Ishikawa (cell line): ENCODE data around the gene SQSTM1.

Experiments
- CEBPB ChIP-seq: IDR thresholded peaks from 2 replicates; pipeline ENCODE4 v1.6.1; 2012
- CREB1 ChIP-seq: IDR thresholded peaks from 2 replicates; pipeline ENCODE4 v1.6.1; 2012; ENCODE audit warnings: low read depth
- EGR1 ChIP-seq: IDR thresholded peaks from 2 replicates; pipeline ENCODE4 v1.6.1; 2012
- MAX ChIP-seq: IDR thresholded peaks from 2 replicates; pipeline ENCODE4 v1.6.1; 2012
- RAD21 ChIP-seq: IDR thresholded peaks from 2 replicates; pipeline ENCODE4 v1.6.1; 2012; ENCODE audit warnings: low read depth
- TAF1 ChIP-seq: IDR thresholded peaks from 2 replicates; pipeline ENCODE4 v1.6.1; 2012; ENCODE audit warnings: low read depth, mild to moderate bottlenecking
- USF1 ChIP-seq: IDR thresholded peaks from 2 replicates; pipeline ENCODE4 v1.6.1; 2012
- YY1 ChIP-seq: IDR thresholded peaks from 2 replicates; pipeline ENCODE4 v1.6.1; 2012; ENCODE audit warnings: low read depth
- TF ChIP-seq, protein P1 (sequence below): IDR thresholded peaks from 2 replicates; pipeline ENCODE4 v1.6.1; 2012; ENCODE audit warnings: low read depth, mild to moderate bottlenecking

DNA sequence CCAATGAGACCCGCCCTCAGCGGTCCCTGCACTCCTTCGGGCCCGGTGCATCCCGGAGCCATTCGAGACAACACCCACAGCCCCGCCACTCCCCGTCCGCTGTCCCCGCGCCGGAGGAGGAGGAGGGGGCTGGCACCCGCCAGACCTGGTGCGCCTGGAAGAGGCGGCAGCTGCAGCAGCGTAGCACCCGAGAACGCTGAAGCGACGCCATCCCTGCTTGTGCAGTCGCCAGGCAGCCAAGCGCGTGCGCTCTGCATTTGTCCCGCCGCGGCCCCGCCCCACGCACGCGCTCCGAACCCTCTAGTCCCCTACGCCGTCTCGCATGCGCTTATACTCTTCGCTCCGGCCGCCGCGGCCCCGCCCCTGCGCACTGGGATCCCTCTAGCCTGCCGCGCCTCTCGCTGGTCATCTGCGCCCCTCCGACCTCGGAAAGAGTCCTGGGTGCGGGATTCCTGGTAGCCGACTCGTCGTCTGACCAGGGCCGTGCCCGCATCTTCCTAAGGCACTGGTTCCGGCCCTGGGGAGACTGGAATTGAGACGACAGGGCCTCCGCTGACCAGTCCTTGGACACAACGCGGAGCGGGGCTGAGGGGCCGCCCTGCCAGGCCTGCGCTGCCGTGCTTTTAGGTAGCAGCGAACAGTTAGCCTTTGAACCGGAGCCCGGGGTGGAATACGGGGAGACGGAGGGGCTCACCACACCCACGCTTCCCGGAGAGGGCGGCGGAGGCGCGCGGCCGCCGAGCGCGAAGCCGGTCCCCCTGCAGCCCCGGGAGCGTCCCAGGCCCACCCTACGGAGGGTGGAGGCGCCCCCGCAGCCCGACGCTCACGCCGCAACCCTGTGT is 38.1 kb downstream of the SQSTM1 start, which contains the start of gene MRNIP:
- TF ChIP-seq CREB1 (no peak), USF1 (peak; percentile 21; the same call in 1 of the 2 replicates), RAD21 (peak; percentile 25; the same call in 1 of the 2 replicates), MAX (peak; percentile 89), YY1 (peak; percentile 86), TAF1 (peak; percentile 93), CEBPB (no peak; the same call in 1 of the 2 replicates), EGR1 (no peak)
- TF ChIP-seq, protein P1, sequence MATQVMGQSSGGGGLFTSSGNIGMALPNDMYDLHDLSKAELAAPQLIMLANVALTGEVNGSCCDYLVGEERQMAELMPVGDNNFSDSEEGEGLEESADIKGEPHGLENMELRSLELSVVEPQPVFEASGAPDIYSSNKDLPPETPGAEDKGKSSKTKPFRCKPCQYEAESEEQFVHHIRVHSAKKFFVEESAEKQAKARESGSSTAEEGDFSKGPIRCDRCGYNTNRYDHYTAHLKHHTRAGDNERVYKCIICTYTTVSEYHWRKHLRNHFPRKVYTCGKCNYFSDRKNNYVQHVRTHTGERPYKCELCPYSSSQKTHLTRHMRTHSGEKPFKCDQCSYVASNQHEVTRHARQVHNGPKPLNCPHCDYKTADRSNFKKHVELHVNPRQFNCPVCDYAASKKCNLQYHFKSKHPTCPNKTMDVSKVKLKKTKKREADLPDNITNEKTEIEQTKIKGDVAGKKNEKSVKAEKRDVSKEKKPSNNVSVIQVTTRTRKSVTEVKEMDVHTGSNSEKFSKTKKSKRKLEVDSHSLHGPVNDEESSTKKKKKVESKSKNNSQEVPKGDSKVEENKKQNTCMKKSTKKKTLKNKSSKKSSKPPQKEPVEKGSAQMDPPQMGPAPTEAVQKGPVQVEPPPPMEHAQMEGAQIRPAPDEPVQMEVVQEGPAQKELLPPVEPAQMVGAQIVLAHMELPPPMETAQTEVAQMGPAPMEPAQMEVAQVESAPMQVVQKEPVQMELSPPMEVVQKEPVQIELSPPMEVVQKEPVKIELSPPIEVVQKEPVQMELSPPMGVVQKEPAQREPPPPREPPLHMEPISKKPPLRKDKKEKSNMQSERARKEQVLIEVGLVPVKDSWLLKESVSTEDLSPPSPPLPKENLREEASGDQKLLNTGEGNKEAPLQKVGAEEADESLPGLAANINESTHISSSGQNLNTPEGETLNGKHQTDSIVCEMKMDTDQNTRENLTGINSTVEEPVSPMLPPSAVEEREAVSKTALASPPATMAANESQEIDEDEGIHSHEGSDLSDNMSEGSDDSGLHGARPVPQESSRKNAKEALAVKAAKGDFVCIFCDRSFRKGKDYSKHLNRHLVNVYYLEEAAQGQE: no peak
